ENCODE measurements around the gene ELF4.

GRCh38 chrX:130032552-130032951, 77.7 kb downstream of the ELF4 start:
- no peak for TF ChIP-seq POLR2A (IDR thresholded peaks at IDR 0.05)
- TF ChIP-seq, protein P1, sequence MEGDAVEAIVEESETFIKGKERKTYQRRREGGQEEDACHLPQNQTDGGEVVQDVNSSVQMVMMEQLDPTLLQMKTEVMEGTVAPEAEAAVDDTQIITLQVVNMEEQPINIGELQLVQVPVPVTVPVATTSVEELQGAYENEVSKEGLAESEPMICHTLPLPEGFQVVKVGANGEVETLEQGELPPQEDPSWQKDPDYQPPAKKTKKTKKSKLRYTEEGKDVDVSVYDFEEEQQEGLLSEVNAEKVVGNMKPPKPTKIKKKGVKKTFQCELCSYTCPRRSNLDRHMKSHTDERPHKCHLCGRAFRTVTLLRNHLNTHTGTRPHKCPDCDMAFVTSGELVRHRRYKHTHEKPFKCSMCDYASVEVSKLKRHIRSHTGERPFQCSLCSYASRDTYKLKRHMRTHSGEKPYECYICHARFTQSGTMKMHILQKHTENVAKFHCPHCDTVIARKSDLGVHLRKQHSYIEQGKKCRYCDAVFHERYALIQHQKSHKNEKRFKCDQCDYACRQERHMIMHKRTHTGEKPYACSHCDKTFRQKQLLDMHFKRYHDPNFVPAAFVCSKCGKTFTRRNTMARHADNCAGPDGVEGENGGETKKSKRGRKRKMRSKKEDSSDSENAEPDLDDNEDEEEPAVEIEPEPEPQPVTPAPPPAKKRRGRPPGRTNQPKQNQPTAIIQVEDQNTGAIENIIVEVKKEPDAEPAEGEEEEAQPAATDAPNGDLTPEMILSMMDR (IDR thresholded peaks at IDR 0.05) = no peak

Data from thyroid gland (tissue), 4 donors.